K562 (cell line): ENCODE results near the gene CDK14. TPM values are rescaled to one million over a fixed set of nuclear protein-coding genes. Genes with fewer than 3 reads are reported as not detected.

ENCODE experiments used
- ATAC-seq: fragments of 200-7000 bp; cut with Tn5 transposase; 3 replicates; pipeline ENCODE4 v1.9.1; 2020; ENCODE audit warnings: moderate library complexity
- BruUV-seq: library from RNA; stranded (reverse); fragments of 400-500 nt; replicated peaks from 2 replicates; lab custom pipeline; 2021; lab: Mats Ljungman, UMichigan
- CTCF ChIA-PET: fragments of 300-600 bp; formaldehyde crosslinking; extraction: SDS; loops from one replicate; lab custom pipeline; 2021; ENCODE audit warnings: low intra/inter-chr PET ratio; lab: Yijun Ruan, JAX
- POLR2A ChIA-PET: fragments of 300-600, 350-650 bp; sonication (Branson Sonifier 250); formaldehyde crosslinking; extraction: SDS; loops from one replicate; lab custom pipeline; 2021; ENCODE audit warnings: antibody characterized with exemption, inconsistent platforms; lab: Yijun Ruan, JAX
- DNase-seq, 4 experiments: peaks; one replicate each; pipeline versions ENCODE4 v3.0.0 to v3.0.0-alpha.2; 2011 to 2018; ENCODE audit warnings: low spot score in 3 of 4, mixed read lengths in 3 of 4; ENCODE audit errors: extremely low read depth in 1 of 4
- FAIRE-seq: peaks from 2 replicates; lab custom pipeline; 2011; peaks lifted over from hg19 to GRCh38; lab: Jason Lieb, UNC
- H2AFZ ChIP-seq: 2 replicates; pipeline ENCODE4 v1.6.0; 2011; ENCODE audit warnings: low read depth, low read length, control low read depth, inconsistent platforms
- H3K27ac ChIP-seq: fragments of 200-600 bp; 3 replicates; pipeline ENCODE4 v1.8.0; 2011; ENCODE audit warnings: low read depth, mild to moderate bottlenecking, control low read depth, inconsistent platforms, low read length, moderate library complexity, mixed read lengths; ENCODE audit errors: extremely low read depth
- H3K27me3 ChIP-seq, 2 experiments: fragments of 300-600 bp in 1 of 2; 2 replicates in 1 of 2; 3 replicates in 1 of 2; pipeline versions ENCODE4 v1.6.0 to v1.8.0; 2011; ENCODE audit warnings: inconsistent platforms in 2 of 2, low read length in 2 of 2, mild to moderate bottlenecking in 1 of 2, mixed read lengths in 1 of 2, moderate library complexity in 1 of 2; ENCODE audit not compliant: control insufficient read depth in 2 of 2, insufficient read depth in 2 of 2
- H3K36me3 ChIP-seq: fragments of 300-600 bp; 3 replicates; pipeline ENCODE4 v1.8.0; 2011; ENCODE audit warnings: mild to moderate bottlenecking, low read length, inconsistent platforms; ENCODE audit not compliant: control insufficient read depth, insufficient read depth
- H3K4me1 ChIP-seq, 2 experiments: fragments of 200-600 bp in 1 of 2; replicated peaks in 1 of 2; 2 replicates in 1 of 2; 3 replicates in 1 of 2; pipeline versions ENCODE4 v1.5.1 to v1.8.0; 2011; ENCODE audit warnings: inconsistent platforms in 2 of 2, low read length in 2 of 2, mild to moderate bottlenecking in 1 of 2, mixed read lengths in 1 of 2, moderate library complexity in 1 of 2; ENCODE audit not compliant: control insufficient read depth in 2 of 2, insufficient read depth in 2 of 2
- H3K4me2 ChIP-seq: 2 replicates; pipeline ENCODE4 v1.6.1; 2011; ENCODE audit warnings: low read length, control low read depth, inconsistent platforms, mixed read lengths; ENCODE audit not compliant: insufficient read depth
- H3K4me3 ChIP-seq: fragments of 200-600 bp; sonication (generic), shearing (Covaris generic); 2 replicates; pipeline ENCODE4 v1.5.1; 2016; ENCODE audit warnings: control low read depth, inconsistent platforms
- H3K79me2 ChIP-seq: fragments of 200-600 bp; 3 replicates; pipeline ENCODE4 v1.8.0; 2011; ENCODE audit warnings: low read length, inconsistent platforms; ENCODE audit not compliant: control insufficient read depth, insufficient read depth
- H3K9ac ChIP-seq, 2 experiments: 2 replicates each; pipeline versions ENCODE4 v1.6.0 to v1.6.1; 2011; ENCODE audit warnings: low read depth in 2 of 2, low read length in 2 of 2, control low read depth in 1 of 2, inconsistent platforms in 1 of 2, mild to moderate bottlenecking in 1 of 2, mixed read lengths in 1 of 2; ENCODE audit not compliant: insufficient read depth in 1 of 2
- H3K9me1 ChIP-seq: one replicate; pipeline ENCODE4 v1.6.0; 2011; ENCODE audit warnings: inconsistent platforms, mild to moderate bottlenecking, low read length, moderate library complexity; ENCODE audit not compliant: control insufficient read depth, insufficient read depth
- H3K9me3 ChIP-seq: replicated peaks from 2 replicates; pipeline ENCODE4 v1.5.1; 2011; ENCODE audit warnings: low read depth, low read length, inconsistent platforms; ENCODE audit not compliant: control insufficient read depth, insufficient read depth
- H4K20me1 ChIP-seq: replicated peaks from 2 replicates; pipeline ENCODE4 v1.6.1; 2011; ENCODE audit warnings: low read length, inconsistent platforms, mixed read lengths; ENCODE audit not compliant: control insufficient read depth, insufficient read depth
- BACH1 ChIP-seq: fragments of 200-800 bp; sonication (Bioruptor generic); IDR thresholded peaks from 2 replicates; pipeline ENCODE4 v1.6.1; 2016; ENCODE audit warnings: missing genetic modification characterization, missing compliant biosample characterization
- FIP1L1 ChIP-seq: fragments of 200-400 bp; formaldehyde crosslinking; IDR thresholded peaks from 2 replicates; pipeline ENCODE4 v1.6.1; 2018; ENCODE audit warnings: mild to moderate bottlenecking, low read depth, low read length; ENCODE audit not compliant: poor library complexity, severe bottlenecking
- HDAC6 ChIP-seq: IDR thresholded peaks from 2 replicates; pipeline ENCODE4 v1.6.1; 2012; ENCODE audit warnings: low read depth, mild to moderate bottlenecking, control low read depth, inconsistent platforms, low read length, moderate library complexity
- NFATC3 ChIP-seq: fragments of 450-650 bp; IDR thresholded peaks from 2 replicates; pipeline ENCODE4 v1.6.1; 2017; ENCODE audit warnings: mild to moderate bottlenecking
- NFXL1 ChIP-seq: fragments of 450-650 bp; formaldehyde crosslinking; IDR thresholded peaks from 2 replicates; pipeline ENCODE4 v1.4.0; 2021; ENCODE audit warnings: mild to moderate bottlenecking
- ZNF766 ChIP-seq: fragments of 200-800 bp; sonication (Bioruptor generic); conservative IDR thresholded peaks from 2 replicates; pipeline ENCODE4 v1.6.1; 2016; ENCODE audit warnings: missing genetic modification characterization, missing compliant biosample characterization
- WGBS: fragments of 100-300 bp; shearing (Covaris generic); methylation state at CpG from one replicate; pipeline ENCODE4 v1.1.6; 2016; ENCODE audit warnings: low coverage, mixed read lengths; ENCODE audit not compliant: insufficient coverage; ENCODE audit errors: missing lambda C conversion rate; 5-methylcytosine and 5-hydroxymethylcytosine counted together
- in situ Hi-C: fragments of 300-500 bp; cut with MboI; formaldehyde crosslinking; loops from 4 replicates; pipeline ENCODE4 v1.15.0; 2018; ENCODE audit warnings: inconsistent platforms, mixed read lengths
- intact Hi-C: fragments of 100-400 bp; cut with micrococcal nuclease; formaldehyde crosslinking; loops from 2 replicates; pipeline ENCODE4 v1.14.2; 2022
- polyA plus RNA-seq, 8 experiments: library from polyadenylated mRNA; depleted of rRNA in 4 of 8; stranded (reverse) in 5 of 8; unstranded in 3 of 8; fragments of >200 nt; fragmentation: Nextera tagmentation in 2 of 8; fragmentation: Illumina TruSeq in 1 of 8; extraction: Ambion mirVana in 2 of 8; extraction: Trizol in 1 of 8; gene quantifications; 2 replicates each; pipeline versions ENCODE4 v1.2.1 to v1.2.3, GENCODE V29; 2011 to 2014; ENCODE audit warnings: inconsistent platforms in 1 of 8, missing spikeins in 1 of 8
- total RNA-seq, 7 experiments: library from RNA; depleted of rRNA in 6 of 7; stranded (reverse); fragments of >200 nt in 6 of 7; fragmentation: Illumina TruSeq in 2 of 7; extraction: Trizol in 2 of 7; gene quantifications; 2 replicates each; pipeline versions ENCODE4 v1.2.1 to v1.2.3, GENCODE V29; 2011 to 2021; ENCODE audit warnings: low replicate concordance in 1 of 7
- TF ChIP-seq, protein P1 (sequence below): sonication (generic); formaldehyde crosslinking; IDR thresholded peaks from 2 replicates; pipeline ENCODE4 v1.8.0; 2022; ENCODE audit warnings: missing genetic modification reagents, mild to moderate bottlenecking, borderline replicate concordance
- TF ChIP-seq, protein P2 (sequence below): fragments of 250-450 bp; sonication (Bioruptor Pico); IDR thresholded peaks from 2 replicates; pipeline ENCODE4 v1.5.0; 2022; ENCODE audit warnings: mild to moderate bottlenecking
- TF ChIP-seq, protein P3 (sequence below): fragments of 450-650 bp; IDR thresholded peaks from 2 replicates; pipeline ENCODE4 v1.6.1; 2017; ENCODE audit warnings: antibody characterized with exemption

The CDK14 gene
- total and polyA plus RNA-seq, 9 of the 15 experiments (the other 6 are each of a cell fraction or from before 2014, with no cell fraction given), result 0.03 to 0.91 (median 0.16) TPM

GRCh38 chr7:91013078-91013477 lies 417.0 kb downstream of the CDK14 start:
- H3K4me1 ChIP-seq, result no peaks in the 10 kb centered on the region
- H3K9me1 ChIP-seq, result no peaks in the 10 kb centered on the region
- WGBS, result 0% methylated on average over 1 of the region's 1 CpG
- no peak overlapping the region for H3K27ac ChIP-seq
- H3K36me3 ChIP-seq, result no peaks in the 10 kb centered on the region
- POLR2A ChIA-PET, result no interaction called here
- H3K79me2 ChIP-seq, result no peaks in the 10 kb centered on the region
- in situ Hi-C loops (no loop called here), intact Hi-C loops (no loop called here)
- H3K27me3 ChIP-seq, result no peaks in the 10 kb centered on the region
- ATAC-seq (no peak), DNase-seq (no peak), FAIRE-seq (no peak)
- no peaks in the 10 kb centered on the region for H4K20me1 ChIP-seq
- no peaks in the 10 kb centered on the region for H3K9me3 ChIP-seq
- CTCF ChIA-PET, result no interaction called here
- BruUV-seq, result no TSS peak
- H3K4me3 ChIP-seq, result no peak overlapping the region
- no peak overlapping the region for H2AFZ ChIP-seq
- H3K4me2 ChIP-seq, result no peak overlapping the region
- H3K9ac ChIP-seq, result no peak overlapping the region
- TF ChIP-seq HDAC6 (no peak), NFATC3 (no peak), FIP1L1 (no peak), NFXL1 (CRISPR knock-in tag) (no peak)

GRCh38 chr7:91019686-91020385 lies 423.7 kb downstream of the CDK14 start:
- in situ Hi-C loops, result no loop called here
- WGBS, result 0% methylated on average over 2 of the region's 2 CpGs
- TF ChIP-seq, protein P1, sequence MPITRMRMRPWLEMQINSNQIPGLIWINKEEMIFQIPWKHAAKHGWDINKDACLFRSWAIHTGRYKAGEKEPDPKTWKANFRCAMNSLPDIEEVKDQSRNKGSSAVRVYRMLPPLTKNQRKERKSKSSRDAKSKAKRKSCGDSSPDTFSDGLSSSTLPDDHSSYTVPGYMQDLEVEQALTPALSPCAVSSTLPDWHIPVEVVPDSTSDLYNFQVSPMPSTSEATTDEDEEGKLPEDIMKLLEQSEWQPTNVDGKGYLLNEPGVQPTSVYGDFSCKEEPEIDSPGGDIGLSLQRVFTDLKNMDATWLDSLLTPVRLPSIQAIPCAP (CRISPR knock-in tag), result no peak
- TF ChIP-seq, protein P2, sequence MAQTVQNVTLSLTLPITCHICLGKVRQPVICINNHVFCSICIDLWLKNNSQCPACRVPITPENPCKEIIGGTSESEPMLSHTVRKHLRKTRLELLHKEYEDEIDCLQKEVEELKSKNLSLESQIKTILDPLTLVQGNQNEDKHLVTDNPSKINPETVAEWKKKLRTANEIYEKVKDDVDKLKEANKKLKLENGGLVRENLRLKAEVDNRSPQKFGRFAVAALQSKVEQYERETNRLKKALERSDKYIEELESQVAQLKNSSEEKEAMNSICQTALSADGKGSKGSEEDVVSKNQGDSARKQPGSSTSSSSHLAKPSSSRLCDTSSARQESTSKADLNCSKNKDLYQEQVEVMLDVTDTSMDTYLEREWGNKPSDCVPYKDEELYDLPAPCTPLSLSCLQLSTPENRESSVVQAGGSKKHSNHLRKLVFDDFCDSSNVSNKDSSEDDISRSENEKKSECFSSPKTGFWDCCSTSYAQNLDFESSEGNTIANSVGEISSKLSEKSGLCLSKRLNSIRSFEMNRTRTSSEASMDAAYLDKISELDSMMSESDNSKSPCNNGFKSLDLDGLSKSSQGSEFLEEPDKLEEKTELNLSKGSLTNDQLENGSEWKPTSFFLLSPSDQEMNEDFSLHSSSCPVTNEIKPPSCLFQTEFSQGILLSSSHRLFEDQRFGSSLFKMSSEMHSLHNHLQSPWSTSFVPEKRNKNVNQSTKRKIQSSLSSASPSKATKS (CRISPR knock-in tag), result no peak
- TF ChIP-seq, protein P3, sequence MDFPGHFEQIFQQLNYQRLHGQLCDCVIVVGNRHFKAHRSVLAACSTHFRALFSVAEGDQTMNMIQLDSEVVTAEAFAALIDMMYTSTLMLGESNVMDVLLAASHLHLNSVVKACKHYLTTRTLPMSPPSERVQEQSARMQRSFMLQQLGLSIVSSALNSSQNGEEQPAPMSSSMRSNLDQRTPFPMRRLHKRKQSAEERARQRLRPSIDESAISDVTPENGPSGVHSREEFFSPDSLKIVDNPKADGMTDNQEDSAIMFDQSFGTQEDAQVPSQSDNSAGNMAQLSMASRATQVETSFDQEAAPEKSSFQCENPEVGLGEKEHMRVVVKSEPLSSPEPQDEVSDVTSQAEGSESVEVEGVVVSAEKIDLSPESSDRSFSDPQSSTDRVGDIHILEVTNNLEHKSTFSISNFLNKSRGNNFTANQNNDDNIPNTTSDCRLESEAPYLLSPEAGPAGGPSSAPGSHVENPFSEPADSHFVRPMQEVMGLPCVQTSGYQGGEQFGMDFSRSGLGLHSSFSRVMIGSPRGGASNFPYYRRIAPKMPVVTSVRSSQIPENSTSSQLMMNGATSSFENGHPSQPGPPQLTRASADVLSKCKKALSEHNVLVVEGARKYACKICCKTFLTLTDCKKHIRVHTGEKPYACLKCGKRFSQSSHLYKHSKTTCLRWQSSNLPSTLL, result no peak
- TF ChIP-seq ZNF766 (CRISPR knock-in tag), result no peak
- TF ChIP-seq BACH1, result no peak

More at GRCh38 chr7:91019686-91020385, 423.7 kb downstream of the CDK14 start:
- Histone ChIP-seq H2AFZ (no peak overlapping the region), H4K20me1 (no peaks in the 10 kb centered on the region), H3K27me3 (no peaks in the 10 kb centered on the region), H3K79me2 (no peaks in the 10 kb centered on the region), H3K4me2 (no peak overlapping the region), H3K4me3 (no peak overlapping the region), H3K36me3 (no peaks in the 10 kb centered on the region), H3K9ac (no peak overlapping the region), H3K4me1 (no peaks in the 10 kb centered on the region), H3K27ac (no peak overlapping the region), H3K9me3 (no peaks in the 10 kb centered on the region), H3K9me1 (no peaks in the 10 kb centered on the region)
- no TSS peak for BruUV-seq
- FAIRE-seq (no peak), DNase-seq (no peak), ATAC-seq (no peak)
- intact Hi-C loops, result no loop called here
- ChIA-PET POLR2A (no interaction called here), CTCF (no interaction called here)
